HG02938 (cell line): ENCODE measurements around the gene LCN10.
"Not testable (repeated sequence)": the region's sequence is repeated elsewhere in the genome, so short reads cannot be mapped to it uniquely, and the experiment has no call there.

ENCODE experiments used
- ATAC-seq: cut with Tn5 transposase; IDR thresholded peaks from one replicate; pipeline ENCODE4 v1.9.1; 2021; ENCODE audit warnings: mild to moderate bottlenecking, moderate library complexity; ENCODE audit not compliant: unreplicated experiment

Gene LCN10

GRCh38 chr9:136721339-136722092 is 21.2 kb downstream of the LCN10 start:
- no peak for ATAC-seq

DNA sequence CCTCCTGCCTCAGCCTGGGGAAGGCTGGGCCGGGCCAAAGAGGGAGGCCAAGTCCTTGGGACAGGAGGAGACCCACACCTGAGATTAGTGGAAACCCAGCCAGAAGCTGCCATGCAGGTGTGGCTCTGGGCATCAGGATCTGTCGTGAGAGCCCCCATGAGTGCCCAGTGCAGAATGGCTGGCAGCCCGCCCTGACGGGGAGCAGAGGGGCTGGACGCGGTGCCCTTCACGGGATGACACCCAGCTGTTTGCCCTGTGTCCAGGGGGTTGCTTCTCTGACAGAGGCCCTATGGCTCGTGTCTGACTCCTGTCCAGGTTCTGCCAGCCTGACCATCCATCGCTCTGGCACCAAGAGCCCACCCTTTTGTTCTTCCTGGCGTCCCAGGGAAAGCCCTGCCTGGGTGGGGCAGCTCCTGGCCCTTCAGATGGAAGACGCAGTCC is 21.8 kb downstream of the LCN10 start:
- ATAC-seq = no peak

DNA sequence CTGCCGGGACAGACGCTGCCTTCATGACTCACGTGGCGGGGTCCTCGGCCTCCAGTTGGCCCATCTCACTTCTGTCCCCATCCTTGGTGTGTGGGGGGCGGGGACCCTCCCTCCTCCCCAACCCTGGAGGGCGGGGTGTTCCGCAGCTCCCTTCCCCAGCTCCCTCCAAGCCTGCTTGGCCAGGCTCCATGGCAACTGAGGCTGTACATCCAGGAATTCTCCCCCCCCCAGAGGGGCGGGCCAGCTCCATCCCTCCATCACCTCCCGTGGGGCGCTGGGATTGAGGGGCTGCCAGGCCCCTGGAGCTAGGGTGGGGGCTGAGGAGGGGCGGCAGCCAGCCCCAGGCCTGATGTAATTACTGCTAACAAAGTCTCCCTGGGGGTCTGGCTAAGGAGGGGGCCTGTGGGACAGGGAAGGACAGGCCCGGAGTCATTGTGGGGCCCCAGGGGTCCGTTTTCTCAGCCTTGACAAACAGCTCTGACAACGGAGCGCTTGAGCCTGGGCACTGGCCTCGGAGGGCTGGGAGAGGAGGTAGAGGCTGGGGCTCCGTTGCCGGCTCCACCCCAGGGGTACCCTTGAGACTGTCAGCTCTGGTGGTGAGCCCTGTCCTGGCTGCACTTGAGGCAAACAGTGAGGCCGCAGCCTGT is 22.4 kb downstream of the LCN10 start:
- ATAC-seq = no peak

DNA sequence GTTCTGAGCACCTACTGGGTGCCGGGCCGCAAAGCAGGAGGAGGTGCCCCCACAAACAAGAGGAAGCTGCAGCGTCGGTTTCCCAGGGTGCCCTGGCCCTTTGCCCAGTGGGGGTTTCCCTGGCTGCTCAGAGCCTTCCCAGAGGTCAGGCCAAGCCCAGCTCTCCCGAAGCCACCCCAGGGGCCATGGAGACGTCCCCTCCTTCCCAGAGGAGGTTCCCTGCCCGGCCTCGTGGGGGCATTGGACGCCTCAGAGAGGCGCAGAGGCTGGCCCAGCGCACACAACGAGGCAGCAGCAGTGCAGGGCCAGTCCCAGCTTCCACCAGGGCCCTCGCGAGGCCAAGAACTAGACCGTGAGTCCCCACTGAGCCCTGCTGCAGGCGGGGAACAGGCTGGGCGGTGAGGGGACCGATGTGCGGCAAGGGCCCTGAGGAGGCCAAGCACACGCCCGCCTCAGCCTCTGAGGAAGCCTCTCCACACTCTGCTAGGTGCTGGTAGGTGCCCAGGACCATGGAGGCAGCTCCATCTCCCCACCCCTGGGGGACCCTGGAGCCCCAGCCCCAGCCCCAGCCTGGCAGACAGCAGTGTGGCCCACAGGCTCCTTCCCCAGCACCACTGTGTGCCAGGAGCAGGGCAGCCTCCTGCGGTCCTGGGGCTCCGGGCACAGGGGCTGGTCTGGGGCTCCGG is 23.4 kb downstream of the LCN10 start:
- no peak for ATAC-seq

GRCh38 chr9:136718345-136719194 is 24.2 kb downstream of the LCN10 start:
- no peak for ATAC-seq

DNA sequence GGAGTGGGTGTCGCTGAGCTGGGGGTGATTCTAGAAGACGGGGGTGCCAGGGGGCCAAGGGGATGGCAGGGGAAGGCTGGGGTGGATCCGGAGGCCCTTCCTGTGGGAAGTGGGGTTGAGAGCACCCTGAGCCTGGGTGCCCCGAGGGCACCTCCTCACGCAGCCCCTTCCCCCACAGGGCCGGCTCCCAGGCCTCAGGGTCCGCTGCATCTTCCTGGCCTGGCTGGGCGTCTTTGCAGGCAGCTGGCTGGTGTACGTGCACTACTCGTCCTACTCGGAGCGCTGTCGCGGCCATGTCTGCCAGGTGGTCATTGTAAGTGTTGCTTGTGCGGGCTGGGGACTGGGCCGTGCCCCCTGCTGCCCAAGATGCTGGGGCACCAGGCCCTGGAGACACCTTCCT is 25.3 kb downstream of the LCN10 start:
- ATAC-seq = no peak

DNA sequence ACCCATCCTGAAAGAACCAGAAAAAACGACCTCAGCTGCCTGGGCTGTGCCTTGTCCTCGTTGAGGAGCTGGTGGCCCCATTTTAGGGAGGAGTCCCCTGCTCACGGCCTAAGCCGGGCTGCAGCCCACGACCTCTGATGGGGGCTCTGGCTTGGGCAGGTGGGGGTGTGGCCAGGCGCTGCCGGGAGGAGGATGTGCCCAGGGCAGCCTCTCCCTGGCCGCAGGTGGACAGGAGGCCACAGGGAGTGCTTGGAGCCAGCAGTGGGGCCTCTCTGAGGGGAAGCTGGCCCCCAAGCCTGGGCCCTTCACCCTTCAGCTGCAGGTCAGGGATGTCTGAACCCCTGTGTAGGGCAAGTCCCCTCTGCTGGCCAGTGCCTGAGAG is 27.9 kb downstream of the LCN10 start:
- no peak for ATAC-seq

GRCh38 chr9:136714096-136714892 is 28.4 kb downstream of the LCN10 start:
- ATAC-seq = no peak

DNA sequence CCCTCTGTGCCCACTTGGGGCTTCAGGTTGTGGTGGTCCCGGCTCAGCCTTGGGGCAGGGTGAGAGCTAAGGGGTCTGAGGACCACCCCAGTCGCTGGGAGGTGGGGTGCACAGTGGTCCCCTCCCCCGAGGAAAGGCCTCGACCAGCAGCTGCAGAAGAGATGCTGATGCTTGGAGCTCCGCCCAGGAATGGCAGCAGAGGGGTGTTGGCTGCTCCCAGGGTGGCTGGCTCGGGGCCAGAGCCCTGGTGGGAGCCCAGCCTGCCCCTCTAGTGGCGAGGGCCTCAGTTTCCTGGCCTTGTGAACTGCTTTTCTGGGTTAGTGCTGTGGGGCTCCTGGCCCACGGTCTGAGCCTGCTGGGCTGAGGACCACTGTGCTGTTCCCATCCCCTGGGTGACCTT is 29.2 kb downstream of the LCN10 start:
- ATAC-seq = no peak

DNA sequence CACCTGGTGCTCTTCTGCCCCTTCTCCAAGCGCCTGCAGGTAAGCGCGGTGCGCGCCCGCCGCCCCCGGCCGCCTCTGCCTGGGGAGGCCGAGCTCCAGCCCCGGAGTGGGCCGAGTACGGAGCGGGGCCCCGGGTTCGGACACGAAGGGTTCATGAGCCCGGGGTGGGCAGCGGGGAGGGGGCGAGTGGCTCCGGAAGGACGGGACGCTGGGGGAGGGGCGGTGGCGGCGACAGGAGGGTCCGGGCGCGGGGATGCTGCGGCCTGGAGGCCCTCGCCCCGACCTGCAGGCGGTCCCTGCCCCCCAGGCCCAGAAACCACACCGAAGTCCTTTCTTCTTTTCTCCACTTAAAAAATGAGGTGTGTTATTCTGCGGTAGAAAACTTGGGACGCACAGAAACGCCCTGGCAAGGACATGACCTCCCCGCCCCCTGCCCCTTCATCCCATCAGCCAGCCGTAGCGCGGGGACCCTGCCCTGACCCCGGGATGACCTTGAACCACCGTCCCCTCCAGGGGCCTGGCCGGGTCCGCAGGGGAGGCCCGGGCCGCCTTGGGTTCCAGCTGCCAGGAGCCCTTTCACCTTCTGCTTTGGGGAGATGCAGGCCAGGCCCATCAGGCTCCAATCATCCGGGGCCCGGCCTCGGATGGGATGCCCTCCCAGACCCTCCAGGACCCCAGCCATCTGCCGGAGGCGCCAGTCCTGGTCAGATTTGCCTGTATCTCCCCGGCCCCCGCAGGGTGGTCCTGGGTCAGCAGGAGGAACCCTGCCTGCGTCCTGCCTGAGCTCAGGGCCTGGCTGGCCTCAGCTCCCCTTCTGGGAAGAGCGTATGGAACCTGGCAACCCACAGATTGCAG is 29.8 kb downstream of the LCN10 start:
- ATAC-seq = no peak

- no peak for ATAC-seq
Observed at GRCh38 chr9:136711751-136712689, 30.7 kb downstream of the LCN10 start, which contains the start of gene DIPK1B. TSS of gene DIPK1B (plus strand) at chr9:136712572. CDS start at chr9:136712666, 94 bp downstream.

GRCh38 chr9:136711219-136711648 is 31.5 kb downstream of the LCN10 start:
- not testable (repeated sequence) for ATAC-seq

DNA sequence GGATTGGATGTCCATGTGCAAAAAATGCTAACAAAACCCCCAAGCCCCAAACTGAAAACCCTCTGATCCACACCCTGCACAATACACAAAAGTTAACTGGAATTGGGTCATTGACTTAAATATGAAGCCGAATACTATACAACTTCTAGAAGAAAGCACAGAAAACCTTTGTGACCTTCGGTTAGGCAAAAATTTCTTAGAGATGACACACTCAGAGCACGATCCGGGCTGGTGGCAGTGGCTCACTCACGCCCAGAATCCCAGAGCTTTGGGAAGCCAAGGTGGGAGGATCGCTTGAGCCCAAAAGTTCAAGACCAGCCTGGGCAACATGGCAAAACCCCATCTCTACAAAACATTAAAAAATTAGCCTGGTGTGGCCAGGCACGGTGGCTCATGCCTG is 32.2 kb downstream of the LCN10 start:
- ATAC-seq = no peak

GRCh38 chr9:136709454-136710109 is 33.2 kb downstream of the LCN10 start:
- no peak for ATAC-seq

GRCh38 chr9:136707849-136708517 is 34.8 kb downstream of the LCN10 start:
- ATAC-seq = no peak

- ATAC-seq = no peak
Observed at GRCh38 chr9:136707011-136707410, 35.7 kb downstream of the LCN10 start.

- no peak for ATAC-seq
Observed at GRCh38 chr9:136705564-136705963, 37.2 kb downstream of the LCN10 start.
